B cell (primary cell): Measurements from ENCODE around the gene CAMK4.

Source experiments
- EZH2 ChIP-seq: IDR thresholded peaks from 2 replicates; pipeline ENCODE4 v1.6.1; 2012; ENCODE audit warnings: borderline replicate concordance, low read depth, mild to moderate bottlenecking, moderate library complexity, low read length; ENCODE audit not compliant: insufficient read depth, poor library complexity, severe bottlenecking
- TF ChIP-seq, protein P1 (sequence below): fragments of 200-600 bp; IDR thresholded peaks from one replicate; pipeline ENCODE4 v1.8.0; 2022; ENCODE audit warnings: antibody characterized with exemption, mild to moderate bottlenecking

GRCh38 chr5:111512375-111513130 lies 288.4 kb downstream of the CAMK4 start, which contains the start of gene STARD4:
- TF ChIP-seq, protein P1, sequence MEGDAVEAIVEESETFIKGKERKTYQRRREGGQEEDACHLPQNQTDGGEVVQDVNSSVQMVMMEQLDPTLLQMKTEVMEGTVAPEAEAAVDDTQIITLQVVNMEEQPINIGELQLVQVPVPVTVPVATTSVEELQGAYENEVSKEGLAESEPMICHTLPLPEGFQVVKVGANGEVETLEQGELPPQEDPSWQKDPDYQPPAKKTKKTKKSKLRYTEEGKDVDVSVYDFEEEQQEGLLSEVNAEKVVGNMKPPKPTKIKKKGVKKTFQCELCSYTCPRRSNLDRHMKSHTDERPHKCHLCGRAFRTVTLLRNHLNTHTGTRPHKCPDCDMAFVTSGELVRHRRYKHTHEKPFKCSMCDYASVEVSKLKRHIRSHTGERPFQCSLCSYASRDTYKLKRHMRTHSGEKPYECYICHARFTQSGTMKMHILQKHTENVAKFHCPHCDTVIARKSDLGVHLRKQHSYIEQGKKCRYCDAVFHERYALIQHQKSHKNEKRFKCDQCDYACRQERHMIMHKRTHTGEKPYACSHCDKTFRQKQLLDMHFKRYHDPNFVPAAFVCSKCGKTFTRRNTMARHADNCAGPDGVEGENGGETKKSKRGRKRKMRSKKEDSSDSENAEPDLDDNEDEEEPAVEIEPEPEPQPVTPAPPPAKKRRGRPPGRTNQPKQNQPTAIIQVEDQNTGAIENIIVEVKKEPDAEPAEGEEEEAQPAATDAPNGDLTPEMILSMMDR, result no peak
- TF ChIP-seq EZH2, result no peak
